Measurements from ENCODE around the gene TPI1.
A peak's percentile ranks its signal among the peaks of the same experiment; 100 is the strongest.

Gene TPI1

GRCh38 chr12:6825398-6826124 is 41.8 kb upstream of the TPI1 start:
- no peaks in the 10 kb centered on the region for H3K36me3 ChIP-seq (ENCODE audit: insufficient read depth, low read length)
- H3K9ac ChIP-seq (ENCODE audit: low read depth, low read length), result peak overlapping the region; percentile 37
- H3K4me1 ChIP-seq (ENCODE audit: insufficient read depth, low read length), result peaks cover 13% of the 10 kb centered on the region
- no peaks in the 10 kb centered on the region for H3K9me3 ChIP-seq (ENCODE audit: control insufficient read depth, insufficient read depth, low read length)

GRCh38 chr12:6826125-6826733 is 41.1 kb upstream of the TPI1 start:
- Histone ChIP-seq H3K36me3 (ENCODE audit: insufficient read depth, low read length) (no peaks in the 10 kb centered on the region), H3K4me1 (ENCODE audit: insufficient read depth, low read length) (peaks cover 9% of the 10 kb centered on the region), H3K9ac (ENCODE audit: low read depth, low read length) (no peak overlapping the region), H3K9me3 (ENCODE audit: control insufficient read depth, insufficient read depth, low read length) (no peaks in the 10 kb centered on the region)

- peak overlapping the region; percentile 26 for H3K9ac ChIP-seq (ENCODE audit: low read depth, low read length)
- 0 out of 2 replicates have a peak, but pooled peaks cover 3% of the 10 kb centered on the region for H3K36me3 ChIP-seq (ENCODE audit: insufficient read depth, low read length)
- H3K4me1 ChIP-seq (ENCODE audit: insufficient read depth, low read length), result peaks cover 9% of the 10 kb centered on the region
- H3K9me3 ChIP-seq (ENCODE audit: control insufficient read depth, insufficient read depth, low read length), result no peaks in the 10 kb centered on the region
These were observed 40.4 kb upstream of the TPI1 start for GRCh38 chr12:6826734-6827436.

- Histone ChIP-seq H3K9me3 (ENCODE audit: control insufficient read depth, insufficient read depth, low read length) (no peaks in the 10 kb centered on the region), H3K9ac (ENCODE audit: low read depth, low read length) (peak overlapping the region; percentile 34; the same call in 1 of the 2 replicates), H3K36me3 (ENCODE audit: insufficient read depth, low read length) (0 out of 2 replicates have a peak, but pooled peaks cover 3% of the 10 kb centered on the region), H3K4me1 (ENCODE audit: insufficient read depth, low read length) (peaks cover 9% of the 10 kb centered on the region)
These were observed 39.9 kb upstream of the TPI1 start for GRCh38 chr12:6827437-6827911.

GRCh38 chr12:6827982-6828780 is 39.1 kb upstream of the TPI1 start, which contains the start of gene P3H3:
TSS of gene P3H3 (plus strand) at chr12:6828407. CDS start at chr12:6828441, 34 bp downstream.
- H3K36me3 ChIP-seq (ENCODE audit: insufficient read depth, low read length), result 0 out of 2 replicates have a peak, but pooled peaks cover 3% of the 10 kb centered on the region
- H3K4me1 ChIP-seq (ENCODE audit: insufficient read depth, low read length), result peaks cover 9% of the 10 kb centered on the region
- no peaks in the 10 kb centered on the region for H3K9me3 ChIP-seq (ENCODE audit: control insufficient read depth, insufficient read depth, low read length)
- H3K9ac ChIP-seq (ENCODE audit: low read depth, low read length), result peak within 1 kb of the TSS; percentile 93

GRCh38 chr12:6828781-6829535 is 38.4 kb upstream of the TPI1 start:
- Histone ChIP-seq H3K9me3 (ENCODE audit: control insufficient read depth, insufficient read depth, low read length) (no peaks in the 10 kb centered on the region), H3K9ac (ENCODE audit: low read depth, low read length) (peak overlapping the region; percentile 93), H3K36me3 (ENCODE audit: insufficient read depth, low read length) (0 out of 2 replicates have a peak, but pooled peaks cover 6% of the 10 kb centered on the region), H3K4me1 (ENCODE audit: insufficient read depth, low read length) (peaks cover 9% of the 10 kb centered on the region)

- H3K9me3 ChIP-seq (ENCODE audit: control insufficient read depth, insufficient read depth, low read length), result no peaks in the 10 kb centered on the region
- H3K36me3 ChIP-seq (ENCODE audit: insufficient read depth, low read length), result 0 out of 2 replicates have a peak, but pooled peaks cover 11% of the 10 kb centered on the region
- peaks cover 9% of the 10 kb centered on the region for H3K4me1 ChIP-seq (ENCODE audit: insufficient read depth, low read length)
- peak overlapping the region; percentile 93 for H3K9ac ChIP-seq (ENCODE audit: low read depth, low read length)
These were observed 37.7 kb upstream of the TPI1 start for GRCh38 chr12:6829536-6830220.

- Histone ChIP-seq H3K4me1 (ENCODE audit: insufficient read depth, low read length) (peaks cover 5% of the 10 kb centered on the region), H3K36me3 (ENCODE audit: insufficient read depth, low read length) (0 out of 2 replicates have a peak, but pooled peaks cover 11% of the 10 kb centered on the region), H3K9me3 (ENCODE audit: control insufficient read depth, insufficient read depth, low read length) (no peaks in the 10 kb centered on the region), H3K9ac (ENCODE audit: low read depth, low read length) (peak overlapping the region; percentile 93; the same call in 1 of the 2 replicates)
These were observed 36.9 kb upstream of the TPI1 start for GRCh38 chr12:6830286-6830890.

- Histone ChIP-seq H3K36me3 (ENCODE audit: insufficient read depth, low read length) (0 out of 2 replicates have a peak, but pooled peaks cover 11% of the 10 kb centered on the region), H3K9me3 (ENCODE audit: control insufficient read depth, insufficient read depth, low read length) (no peaks in the 10 kb centered on the region), H3K9ac (ENCODE audit: low read depth, low read length) (no peak overlapping the region), H3K4me1 (ENCODE audit: insufficient read depth, low read length) (peaks cover 5% of the 10 kb centered on the region)
These were observed 36.3 kb upstream of the TPI1 start for GRCh38 chr12:6830999-6831398.

GRCh38 chr12:6831450-6831995 is 35.8 kb upstream of the TPI1 start:
- H3K9me3 ChIP-seq (ENCODE audit: control insufficient read depth, insufficient read depth, low read length), result no peaks in the 10 kb centered on the region
- peaks cover 5% of the 10 kb centered on the region for H3K4me1 ChIP-seq (ENCODE audit: insufficient read depth, low read length)
- H3K9ac ChIP-seq (ENCODE audit: low read depth, low read length), result no peak overlapping the region
- H3K36me3 ChIP-seq (ENCODE audit: insufficient read depth, low read length), result 0 out of 2 replicates have a peak, but pooled peaks cover 11% of the 10 kb centered on the region

- H3K36me3 ChIP-seq (ENCODE audit: insufficient read depth, low read length), result peaks cover 16% of the 10 kb centered on the region; the same call in 1 of the 2 replicates
- H3K9ac ChIP-seq (ENCODE audit: low read depth, low read length), result no peak overlapping the region
- peaks cover 2% of the 10 kb centered on the region for H3K4me1 ChIP-seq (ENCODE audit: insufficient read depth, low read length)
- H3K9me3 ChIP-seq (ENCODE audit: control insufficient read depth, insufficient read depth, low read length), result no peaks in the 10 kb centered on the region
These were observed 35.2 kb upstream of the TPI1 start for GRCh38 chr12:6832125-6832524.

GRCh38 chr12:6833189-6833890 is 34.0 kb upstream of the TPI1 start:
- no peaks in the 10 kb centered on the region for H3K9me3 ChIP-seq (ENCODE audit: control insufficient read depth, insufficient read depth, low read length)
- H3K36me3 ChIP-seq (ENCODE audit: insufficient read depth, low read length), result peaks cover 16% of the 10 kb centered on the region; the same call in 1 of the 2 replicates
- no peaks in the 10 kb centered on the region for H3K4me1 ChIP-seq (ENCODE audit: insufficient read depth, low read length)
- H3K9ac ChIP-seq (ENCODE audit: low read depth, low read length), result no peak overlapping the region

All from ES-I3 (cell line).